Effector CD4-positive, alpha-beta T cell (primary cell): ENCODE data around the gene PIEZO2.

Experiments used
- DNase-seq: peaks from one replicate; pipeline ENCODE4 v3.0.0-alpha.2; 2020

PIEZO2 gene

DNA sequence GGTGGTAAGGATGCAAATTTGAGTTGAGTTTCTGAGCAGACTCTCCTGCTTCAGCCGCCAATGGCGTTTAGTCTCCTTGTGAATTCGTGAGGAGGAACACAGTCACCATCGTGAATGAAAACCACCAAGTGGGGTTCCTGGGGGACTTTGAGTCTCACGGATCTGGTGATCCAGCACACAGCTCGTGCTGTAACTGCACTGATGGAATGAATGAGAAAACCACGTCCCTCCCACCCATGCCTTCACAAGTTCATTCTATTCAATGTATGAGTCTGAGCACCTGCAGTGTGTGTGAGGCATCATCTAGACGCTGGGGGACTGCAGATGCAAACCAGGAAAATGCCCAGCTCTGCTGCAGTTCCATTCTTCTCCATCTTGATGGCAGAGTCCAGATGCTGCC is 127.9 kb downstream of the PIEZO2 start:
- DNase-seq = no peak

DNA sequence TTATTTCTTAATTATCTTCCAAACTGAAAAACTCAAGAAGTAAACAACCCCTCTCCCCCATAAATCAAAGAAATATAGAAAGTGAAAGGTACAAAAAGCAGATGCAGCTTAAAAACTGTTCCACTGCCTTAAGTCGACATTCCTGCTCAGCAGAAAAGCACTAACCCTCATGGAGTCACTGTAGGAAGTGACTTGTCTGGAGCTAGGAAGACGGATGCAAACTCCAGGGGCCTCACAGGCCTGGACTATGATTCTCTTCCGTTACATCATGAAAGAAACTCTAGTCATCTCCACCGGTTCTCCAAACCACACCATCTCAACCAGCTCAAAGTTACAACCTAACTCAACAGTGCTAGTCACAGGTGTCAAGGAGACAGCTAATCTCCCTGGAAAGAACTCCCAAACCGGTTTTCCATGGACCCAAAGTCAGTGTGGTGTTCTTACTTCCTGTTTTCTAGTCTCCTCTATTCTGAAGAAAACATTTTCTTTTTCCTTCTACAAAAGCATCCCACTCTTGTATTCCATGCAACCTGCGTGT is 128.4 kb downstream of the PIEZO2 start:
- DNase-seq = no peak

DNA sequence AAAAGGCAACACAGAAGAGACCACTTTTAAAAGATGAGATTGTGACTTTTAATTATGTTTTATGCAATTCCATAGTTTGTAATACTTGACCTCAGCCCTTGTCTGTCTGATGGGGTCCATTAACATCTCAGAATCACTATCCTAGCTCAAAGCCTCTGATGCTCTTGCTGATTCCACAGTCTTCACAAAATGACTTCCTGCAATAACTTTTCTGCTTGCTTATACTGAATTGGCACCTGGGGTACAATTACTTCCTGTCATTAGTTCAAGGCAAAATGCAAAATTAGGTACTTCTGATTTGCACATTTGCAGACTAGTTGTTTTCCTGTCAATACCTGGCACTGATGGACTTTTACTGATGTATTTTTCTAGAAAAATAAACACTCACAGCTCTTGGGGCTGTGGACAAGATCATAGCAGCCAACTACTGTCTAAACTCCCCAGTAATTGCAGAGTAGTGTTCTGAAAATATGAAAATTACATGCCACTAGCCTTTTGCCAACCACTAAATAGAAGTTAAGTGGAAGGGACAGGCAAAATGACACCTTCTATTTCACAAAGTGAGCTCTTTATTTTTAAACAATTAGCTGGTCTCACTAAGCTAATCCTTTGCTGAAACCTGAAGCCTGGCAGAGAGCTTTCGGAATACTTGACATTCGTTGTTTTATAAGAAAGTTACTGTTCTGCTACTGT is 129.1 kb downstream of the PIEZO2 start:
- no peak for DNase-seq

DNA sequence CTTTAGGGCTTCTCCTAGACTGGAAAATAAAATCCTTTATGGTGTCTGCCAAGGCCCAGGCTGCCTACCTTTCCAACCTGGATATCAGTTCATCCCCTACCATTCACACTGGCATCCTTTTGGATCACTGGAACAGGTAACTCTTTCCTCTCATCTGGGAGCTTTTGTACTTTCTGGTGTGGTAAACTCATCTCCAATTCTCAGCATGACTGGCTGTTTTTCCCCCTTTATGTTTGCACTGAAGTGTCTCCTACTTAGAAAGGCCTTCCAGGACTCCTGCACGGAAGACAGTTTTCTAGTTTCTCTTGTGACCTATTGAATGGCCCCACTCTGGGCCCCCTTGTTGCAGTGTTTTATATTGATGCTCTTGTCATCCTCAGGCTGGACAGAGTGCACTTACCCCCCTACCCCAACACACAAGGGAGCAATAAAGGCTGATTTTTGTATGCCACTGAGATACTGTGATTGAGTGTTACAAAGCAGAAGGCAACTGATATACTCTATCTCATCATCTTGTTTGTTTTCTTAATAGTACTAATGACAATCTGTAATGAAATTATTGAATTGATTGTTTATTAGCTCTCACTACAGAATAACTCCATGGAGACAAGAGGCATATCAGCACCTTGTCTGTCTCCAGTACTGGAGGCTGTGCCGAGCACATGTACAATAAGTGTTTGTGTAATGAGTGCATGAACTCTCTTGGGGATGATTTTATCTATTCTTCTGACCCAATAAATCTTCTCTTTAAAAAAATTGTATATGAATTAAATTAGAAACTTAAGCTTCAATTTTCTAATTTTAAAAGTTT is 129.9 kb downstream of the PIEZO2 start:
- DNase-seq = no peak

DNA sequence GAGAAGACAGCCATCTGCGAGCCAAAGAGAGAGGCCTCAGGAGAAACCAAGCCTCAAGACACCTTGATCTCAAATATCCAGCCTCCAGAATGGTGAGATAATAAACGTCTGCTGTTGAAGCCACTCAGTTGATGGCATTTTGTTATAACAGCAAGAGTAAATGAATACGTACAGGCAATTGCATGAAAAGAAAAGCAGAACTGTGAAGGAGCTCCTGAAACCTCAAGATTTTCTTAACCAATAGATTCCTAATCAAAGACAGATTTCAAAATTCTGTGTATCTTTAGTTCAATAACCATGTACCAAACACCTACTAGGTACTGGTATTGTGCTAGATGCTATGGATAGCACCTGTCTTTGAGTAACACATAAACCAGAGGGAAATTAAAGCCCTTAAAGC is 139.5 kb downstream of the PIEZO2 start:
- no peak for DNase-seq

DNA sequence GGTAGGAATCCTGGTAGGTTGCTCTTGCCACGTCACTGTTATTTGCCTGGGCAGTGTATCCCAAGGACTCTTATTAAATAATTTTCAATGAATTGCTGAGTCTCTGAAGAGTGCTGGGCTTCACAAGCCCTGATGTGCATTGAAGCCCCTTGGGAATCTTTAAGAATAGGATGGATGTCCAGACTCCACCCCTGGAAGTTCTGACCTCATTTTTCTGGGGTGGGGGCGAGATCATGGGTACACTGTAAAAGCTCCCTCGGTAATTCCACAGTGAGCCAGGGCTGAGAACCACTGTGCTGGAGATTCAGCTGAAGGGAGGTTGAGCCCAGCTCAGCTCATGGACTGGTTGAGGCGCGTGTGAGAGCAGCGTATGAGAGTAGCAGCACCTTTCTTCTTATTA is 140.2 kb downstream of the PIEZO2 start:
- no peak for DNase-seq

DNA sequence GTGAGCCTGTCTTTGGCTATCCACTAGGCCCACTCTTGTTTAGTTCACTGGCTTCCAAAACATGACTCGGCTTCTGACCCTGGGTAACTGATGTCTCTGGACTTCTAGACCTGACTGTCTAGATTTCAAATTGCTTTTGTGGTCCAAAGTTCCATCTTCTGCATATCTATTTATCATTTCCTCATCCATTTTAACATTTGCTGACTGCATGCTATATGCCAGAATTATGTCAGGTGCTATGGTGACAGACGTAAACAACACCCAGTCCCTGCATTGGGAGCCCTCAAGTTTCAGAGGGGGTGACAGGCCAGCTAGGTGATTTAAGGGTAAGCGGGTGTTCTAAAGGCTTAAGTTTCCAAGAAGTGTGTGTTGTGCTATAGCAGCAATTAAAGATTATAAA is 140.9 kb downstream of the PIEZO2 start:
- DNase-seq = no peak

DNA sequence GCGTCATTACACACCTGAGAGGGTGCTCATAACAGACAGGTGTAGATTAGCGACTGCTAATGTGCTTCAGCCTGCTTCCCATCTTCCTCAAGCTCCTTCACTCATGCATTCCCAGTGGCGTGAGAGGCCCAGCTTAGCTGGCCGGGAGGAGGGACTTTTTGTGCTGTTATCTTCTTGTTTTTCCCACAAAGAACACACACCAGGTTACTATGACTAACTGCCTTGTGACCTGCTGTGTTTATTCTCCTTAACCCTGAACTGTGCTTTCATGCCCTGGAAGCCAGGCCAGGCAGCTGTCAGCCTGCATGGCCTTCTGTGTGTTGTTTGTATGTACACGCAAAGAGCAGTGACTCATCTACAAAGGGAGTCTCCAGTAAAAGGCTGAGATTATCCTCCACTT is 143.8 kb downstream of the PIEZO2 start:
- DNase-seq = no peak

DNA sequence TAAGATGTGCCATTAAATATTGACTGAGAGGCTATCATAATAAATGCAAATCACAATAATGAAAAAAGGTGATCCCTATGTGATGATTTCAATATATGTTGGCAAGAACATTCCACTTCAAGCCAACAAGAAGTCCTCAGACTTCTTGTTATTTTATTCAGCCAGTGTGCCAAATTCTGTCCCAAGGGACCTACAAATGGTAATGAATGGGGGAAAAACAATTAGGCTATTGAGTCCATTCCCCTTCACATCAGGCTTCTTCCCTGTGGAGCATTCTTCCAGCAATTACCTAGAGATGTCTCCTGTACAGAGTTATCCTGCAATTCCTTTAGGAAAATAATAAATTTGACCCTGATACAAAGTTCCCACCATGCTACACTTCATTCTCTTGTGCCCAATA is 144.4 kb downstream of the PIEZO2 start:
- DNase-seq = no peak

DNA sequence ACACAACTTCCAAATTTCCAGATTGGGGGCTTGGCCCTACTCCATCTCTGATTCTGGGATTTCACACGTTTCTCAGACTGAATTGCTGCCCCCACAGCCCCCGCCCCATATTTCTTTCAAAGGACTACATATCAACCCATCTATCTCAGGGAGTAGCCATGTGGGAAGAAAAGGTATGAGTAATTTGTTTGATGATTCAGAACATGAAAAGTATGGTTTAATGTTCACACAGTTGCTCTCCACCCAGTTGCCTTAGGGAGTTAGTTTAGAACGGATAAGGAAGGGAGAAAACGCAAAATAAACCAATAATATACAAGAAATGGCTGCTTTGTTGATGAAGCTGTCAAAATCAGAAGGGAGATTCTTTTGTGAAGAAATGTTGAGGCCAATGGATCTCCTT is 145.1 kb downstream of the PIEZO2 start:
- no peak for DNase-seq

DNA sequence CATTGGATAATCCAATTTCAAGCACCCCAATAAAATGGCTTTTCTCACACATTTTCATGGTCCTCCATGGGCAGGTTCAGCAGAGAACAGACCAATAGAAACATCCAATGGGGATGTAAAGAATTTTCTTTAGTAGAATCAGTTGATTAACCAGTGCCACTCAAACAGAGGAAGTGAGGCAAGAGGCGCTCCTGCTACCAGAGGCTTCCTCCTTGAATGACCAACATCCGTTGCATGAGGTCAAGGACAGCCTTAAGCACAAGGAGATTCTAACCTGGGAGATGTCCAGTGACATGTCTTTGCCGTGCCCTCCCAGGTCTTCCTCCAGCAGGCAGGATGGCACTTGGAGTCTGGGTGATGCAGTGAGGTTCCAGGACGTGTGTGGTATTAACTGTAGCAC is 146.6 kb downstream of the PIEZO2 start:
- DNase-seq = no peak

DNA sequence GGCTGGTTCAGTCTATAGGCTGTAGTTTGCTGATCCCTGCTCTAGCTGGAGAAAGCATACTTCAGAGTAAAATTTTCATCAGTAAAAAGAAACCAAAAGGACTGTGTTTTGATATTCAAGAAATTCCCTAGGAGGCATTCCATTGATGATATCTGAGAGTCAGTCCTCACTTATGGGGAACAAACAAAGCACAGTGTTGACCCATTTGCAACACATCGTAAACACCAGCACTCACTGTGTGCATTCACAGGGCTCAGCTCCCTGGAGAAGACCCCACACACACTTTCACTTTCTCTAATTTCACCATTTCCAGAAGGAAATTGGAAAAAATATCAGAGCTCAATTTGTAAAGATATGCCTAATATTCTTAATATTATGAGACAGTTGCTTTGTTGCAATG is 147.1 kb downstream of the PIEZO2 start:
- DNase-seq = no peak

DNA sequence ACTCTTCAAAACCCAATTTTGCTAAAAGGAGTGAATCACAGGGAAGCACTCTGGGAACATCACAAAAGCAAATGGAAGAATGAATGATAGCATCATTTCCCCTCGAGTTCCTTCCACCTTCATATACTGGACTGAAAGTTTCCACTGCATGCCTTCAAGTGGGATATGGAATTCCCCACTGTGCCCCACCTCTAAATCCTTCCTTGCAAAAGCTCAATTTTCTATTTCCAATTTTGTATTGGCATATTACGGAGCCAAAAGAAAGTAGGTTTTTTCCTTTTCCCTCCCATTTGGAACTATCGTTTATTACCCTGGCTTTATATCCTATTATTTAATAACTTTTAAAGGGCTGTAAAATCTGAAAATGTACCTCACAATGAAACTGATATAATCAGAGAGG is 149.3 kb downstream of the PIEZO2 start:
- DNase-seq = no peak

DNA sequence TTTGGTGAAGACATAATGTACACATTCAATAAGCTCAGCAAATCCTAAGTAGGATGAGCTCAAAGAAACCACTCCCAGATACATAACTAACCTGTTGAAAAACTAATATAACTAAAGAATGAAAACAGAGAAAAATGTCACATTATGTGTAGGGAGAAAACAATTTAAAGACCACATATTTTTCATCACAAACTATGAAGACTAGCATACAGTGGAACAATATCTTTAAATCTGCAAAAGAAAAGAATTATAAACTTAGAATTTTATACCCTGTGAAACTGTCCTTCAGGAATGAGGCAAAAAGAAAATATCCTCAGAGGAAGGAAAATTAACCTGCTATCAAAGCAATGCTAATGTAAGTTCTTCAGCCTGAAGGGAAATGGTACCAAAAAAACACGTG is 151.5 kb downstream of the PIEZO2 start:
- no peak for DNase-seq

DNA sequence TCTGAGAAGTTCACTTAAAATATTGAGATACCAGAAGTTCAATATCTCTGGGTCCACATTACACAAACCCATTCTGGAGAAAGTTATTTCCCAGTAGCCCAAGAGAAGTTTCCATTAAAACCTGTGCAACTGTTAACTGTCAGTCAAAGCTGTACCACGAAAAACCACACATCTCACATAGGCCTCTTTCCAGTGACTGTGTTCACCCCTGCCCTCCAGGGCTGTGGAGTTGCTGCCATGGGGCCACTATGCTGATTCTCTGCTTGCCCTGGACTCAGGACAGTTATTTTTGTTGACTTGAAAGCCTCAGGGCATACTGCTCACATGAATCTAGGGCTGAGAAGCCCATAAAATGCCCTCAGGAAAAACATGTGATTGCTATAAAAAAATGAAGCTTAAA is 153.8 kb downstream of the PIEZO2 start:
- no peak for DNase-seq

DNA sequence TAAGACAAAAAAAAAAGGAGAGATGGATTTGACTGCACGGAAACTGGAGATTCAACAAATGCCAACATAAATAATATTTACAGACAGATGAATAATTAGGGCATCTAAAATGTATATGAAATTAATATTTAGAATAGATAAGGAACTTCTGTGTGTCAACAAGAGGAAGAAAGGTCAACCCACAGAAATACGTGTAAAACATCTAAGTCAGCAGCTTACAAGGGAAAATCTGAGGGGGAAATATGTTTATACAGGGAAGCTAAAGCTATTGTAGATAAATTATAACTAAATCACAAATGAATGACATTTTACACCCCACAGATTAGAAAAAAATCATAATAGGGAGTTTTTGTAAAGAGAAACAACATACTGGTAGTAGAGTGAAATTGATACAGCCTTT is 159.9 kb downstream of the PIEZO2 start:
- DNase-seq = no peak

DNA sequence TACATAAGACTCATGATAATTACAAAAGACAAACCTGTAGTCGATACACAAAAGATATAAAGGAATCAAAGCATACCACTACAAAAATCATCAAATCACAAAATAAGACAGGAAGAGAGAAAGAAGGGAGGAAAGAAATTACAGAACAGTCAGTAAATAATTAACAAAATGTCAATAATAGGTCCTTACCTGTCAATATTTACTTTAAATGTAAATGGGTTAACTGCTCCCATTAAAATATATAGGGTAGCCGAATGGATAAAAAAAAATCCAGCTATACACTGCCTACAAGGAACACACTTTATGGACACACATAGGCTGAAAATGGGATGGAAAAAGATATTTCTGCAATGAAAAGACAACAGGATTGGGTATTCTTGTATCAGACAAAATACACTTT is 163.7 kb downstream of the PIEZO2 start:
- DNase-seq = no peak

DNA sequence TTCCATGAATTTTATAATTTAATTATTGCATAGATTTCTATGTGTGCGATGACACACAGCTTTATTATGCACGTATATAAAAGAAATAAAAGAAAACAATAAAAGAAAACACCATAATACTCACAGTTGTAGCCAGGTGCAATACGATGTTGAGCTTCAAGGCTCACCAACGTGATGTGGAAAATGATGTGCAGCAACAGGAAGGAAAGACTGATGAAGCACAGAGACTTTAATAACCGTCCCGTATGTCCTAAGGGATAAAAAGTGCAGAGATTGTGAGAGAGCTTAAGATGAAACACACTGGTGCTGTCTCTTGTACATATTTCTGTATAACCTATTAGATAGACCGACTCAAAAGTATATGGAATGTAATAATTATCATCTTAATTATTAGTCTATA is 170.0 kb downstream of the PIEZO2 start:
- no peak for DNase-seq

DNA sequence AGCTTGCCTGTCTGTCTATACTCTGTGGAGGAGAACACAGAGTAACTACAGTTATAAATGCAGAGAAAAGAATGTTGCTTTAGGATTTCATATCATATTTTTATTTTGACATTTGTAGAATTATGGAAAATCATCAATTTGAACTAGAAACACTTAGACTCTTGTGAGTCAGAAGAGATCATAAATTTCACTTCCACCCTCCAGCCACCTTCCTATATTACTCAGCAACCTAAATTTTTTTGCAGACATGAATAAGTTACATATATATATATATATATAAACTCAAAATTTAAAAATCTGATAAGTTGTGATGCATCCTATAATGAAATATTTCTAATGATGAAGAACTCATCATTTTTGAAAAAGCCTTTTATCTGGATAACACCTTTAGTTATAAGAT is 172.3 kb downstream of the PIEZO2 start:
- no peak for DNase-seq

DNA sequence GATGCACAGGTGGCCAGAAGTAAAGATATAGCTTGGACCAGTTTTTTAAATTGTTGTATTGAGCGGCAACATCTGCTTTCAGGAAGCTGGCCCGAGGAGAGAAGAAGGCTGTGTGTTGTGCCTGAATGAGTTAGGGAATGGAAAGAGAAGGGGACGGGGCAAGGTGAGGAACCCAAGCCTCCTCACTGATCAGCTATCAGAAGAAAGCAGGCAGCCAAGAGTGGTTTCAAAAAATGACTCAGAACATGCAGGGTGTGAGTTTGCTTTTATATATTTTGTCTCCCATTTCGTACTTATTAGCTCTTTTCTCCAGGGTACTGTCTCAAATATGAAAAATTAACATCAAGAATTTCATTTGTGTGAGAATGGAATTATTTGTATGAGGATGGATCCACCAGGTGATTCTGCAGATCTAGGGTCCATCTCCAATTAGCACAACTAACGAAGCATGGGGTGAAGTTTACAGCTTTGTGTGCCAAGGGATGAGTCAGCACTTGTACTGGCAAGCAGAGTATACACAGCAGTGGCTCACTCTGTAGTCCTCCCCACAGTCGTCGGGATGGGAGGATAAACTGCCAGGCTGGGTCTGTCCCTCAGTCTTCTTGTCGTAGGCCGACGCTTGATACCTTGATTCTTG is 175.7 kb downstream of the PIEZO2 start:
- DNase-seq = no peak

DNA sequence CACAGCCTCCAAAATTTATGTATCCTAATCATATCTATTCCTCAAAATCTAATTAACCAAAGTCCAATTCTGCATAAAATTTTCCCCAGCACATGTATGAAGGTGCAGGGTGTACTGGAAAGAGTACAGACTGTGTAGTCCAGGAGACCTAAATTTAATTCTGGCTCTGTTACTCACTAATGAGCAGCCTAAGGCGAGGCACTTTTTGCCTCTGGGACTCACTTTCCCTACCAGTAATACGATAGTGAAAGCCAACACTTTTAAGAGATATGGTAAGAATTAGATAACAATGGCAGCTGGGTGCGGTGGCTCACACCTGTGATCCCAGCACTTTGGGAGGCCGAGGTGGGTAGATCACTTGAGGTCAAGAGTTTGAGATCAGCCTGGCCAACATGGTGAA is 177.7 kb downstream of the PIEZO2 start:
- no peak for DNase-seq

DNA sequence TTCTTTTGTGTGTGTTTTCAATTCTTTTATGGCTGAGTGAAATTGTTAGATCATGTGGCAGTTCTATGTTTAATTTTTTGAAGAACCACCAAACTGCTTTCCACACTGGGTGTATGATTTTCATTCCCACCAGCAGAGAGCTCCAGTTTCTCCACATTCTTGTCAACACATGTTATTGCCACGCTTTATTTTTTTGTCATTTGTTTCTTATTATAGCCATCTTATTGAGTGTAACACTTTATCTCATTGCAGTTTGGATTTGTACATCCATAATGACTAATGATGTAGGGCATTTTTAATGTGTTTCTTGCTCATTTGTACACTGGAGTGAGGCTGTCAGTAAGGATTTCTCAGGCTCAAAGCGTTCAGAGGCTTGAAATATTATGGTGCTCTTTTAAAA is 184.2 kb downstream of the PIEZO2 start:
- DNase-seq = no peak

DNA sequence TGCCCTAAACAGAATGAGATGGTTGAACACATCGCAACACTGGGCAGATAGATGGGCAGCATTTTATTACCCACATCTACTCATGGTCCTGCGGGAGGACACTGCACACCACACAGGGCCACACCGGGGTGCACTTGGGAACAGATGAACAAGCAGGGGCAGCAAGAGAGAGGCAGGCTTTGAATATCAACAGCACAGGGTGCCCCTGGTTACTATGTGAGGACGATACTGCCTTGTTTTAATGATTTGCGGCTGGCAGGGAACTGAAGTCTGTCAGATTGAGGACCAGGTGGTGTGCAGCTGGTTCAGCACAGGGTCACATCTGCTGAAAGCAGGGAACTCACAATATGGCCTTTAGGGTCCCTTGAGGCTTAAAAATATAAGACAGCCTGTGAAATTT is 195.7 kb downstream of the PIEZO2 start:
- DNase-seq = no peak
